Uterus (tissue), 2 donors: ENCODE results near the gene HIRIP3.

ENCODE experiments used
- POLR2A ChIP-seq, 2 donors: fragments of 450-650 bp; IDR thresholded peaks; one replicate each; pipeline ENCODE4 v1.6.1; 2016; ENCODE audit warnings: antibody characterized with exemption in 2 of 2, mild to moderate bottlenecking in 1 of 2, moderate library complexity in 1 of 2
- TF ChIP-seq, protein P1 (sequence below), 4 experiments: fragments of 200-600 bp in 2 of 4; fragments of 450-650 bp in 2 of 4; sonication (generic) in 2 of 4; IDR thresholded peaks; one replicate each; pipeline ENCODE4 v1.5.1; 2016 to 2019; ENCODE audit warnings: antibody characterized with exemption in 4 of 4, mild to moderate bottlenecking in 2 of 4, moderate library complexity in 1 of 4

GRCh38 chr16:29995911-29996765 lies 721 bp upstream of the HIRIP3 start, which contains the start of gene INO80E:
- TF ChIP-seq, protein P1, sequence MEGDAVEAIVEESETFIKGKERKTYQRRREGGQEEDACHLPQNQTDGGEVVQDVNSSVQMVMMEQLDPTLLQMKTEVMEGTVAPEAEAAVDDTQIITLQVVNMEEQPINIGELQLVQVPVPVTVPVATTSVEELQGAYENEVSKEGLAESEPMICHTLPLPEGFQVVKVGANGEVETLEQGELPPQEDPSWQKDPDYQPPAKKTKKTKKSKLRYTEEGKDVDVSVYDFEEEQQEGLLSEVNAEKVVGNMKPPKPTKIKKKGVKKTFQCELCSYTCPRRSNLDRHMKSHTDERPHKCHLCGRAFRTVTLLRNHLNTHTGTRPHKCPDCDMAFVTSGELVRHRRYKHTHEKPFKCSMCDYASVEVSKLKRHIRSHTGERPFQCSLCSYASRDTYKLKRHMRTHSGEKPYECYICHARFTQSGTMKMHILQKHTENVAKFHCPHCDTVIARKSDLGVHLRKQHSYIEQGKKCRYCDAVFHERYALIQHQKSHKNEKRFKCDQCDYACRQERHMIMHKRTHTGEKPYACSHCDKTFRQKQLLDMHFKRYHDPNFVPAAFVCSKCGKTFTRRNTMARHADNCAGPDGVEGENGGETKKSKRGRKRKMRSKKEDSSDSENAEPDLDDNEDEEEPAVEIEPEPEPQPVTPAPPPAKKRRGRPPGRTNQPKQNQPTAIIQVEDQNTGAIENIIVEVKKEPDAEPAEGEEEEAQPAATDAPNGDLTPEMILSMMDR (IDR thresholded peaks at IDR 0.05), result peak in 1 of 4 experiments; percentile 5
- peak in 1 of 2 donors; percentile 60 for TF ChIP-seq POLR2A (IDR thresholded peaks at IDR 0.05)
